Testis (tissue), 2 donors: ENCODE measurements around the gene LAG3.

Experiments used
- POLR2A ChIP-seq: fragments of 450-650 bp; IDR thresholded peaks from one replicate; pipeline ENCODE4 v1.6.1; 2017; ENCODE audit warnings: antibody characterized with exemption, mild to moderate bottlenecking, moderate library complexity
- TF ChIP-seq, protein P1 (sequence below), 3 experiments: fragments of 450-650 bp in 2 of 3; fragments of 200-600 bp in 1 of 3; sonication (generic) in 1 of 3; IDR thresholded peaks; one replicate each; pipeline ENCODE4 v1.5.1; 2016 to 2019; ENCODE audit warnings: antibody characterized with exemption in 3 of 3, mild to moderate bottlenecking in 2 of 3, moderate library complexity in 1 of 3

DNA sequence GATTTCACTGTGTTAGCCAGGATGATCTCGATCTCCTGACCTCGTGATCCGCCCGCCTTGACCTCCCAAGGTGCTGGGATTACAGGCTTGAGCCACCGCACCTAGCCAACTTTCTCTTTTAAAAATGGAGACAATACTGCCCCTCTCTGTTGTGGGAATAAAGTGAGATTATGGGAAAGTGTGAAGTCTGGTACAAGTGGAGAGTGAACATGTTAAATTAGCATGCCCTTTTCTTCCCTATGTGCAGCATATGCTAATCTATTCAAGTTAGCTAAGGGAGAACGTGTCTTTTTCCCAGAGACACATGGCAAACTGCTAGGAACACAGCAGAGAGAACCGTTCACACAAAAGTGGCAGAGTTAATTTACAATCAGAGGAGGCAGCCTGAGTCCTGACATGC lies 47.0 kb upstream of the LAG3 start:
- no peak for TF ChIP-seq POLR2A
- TF ChIP-seq, protein P1, sequence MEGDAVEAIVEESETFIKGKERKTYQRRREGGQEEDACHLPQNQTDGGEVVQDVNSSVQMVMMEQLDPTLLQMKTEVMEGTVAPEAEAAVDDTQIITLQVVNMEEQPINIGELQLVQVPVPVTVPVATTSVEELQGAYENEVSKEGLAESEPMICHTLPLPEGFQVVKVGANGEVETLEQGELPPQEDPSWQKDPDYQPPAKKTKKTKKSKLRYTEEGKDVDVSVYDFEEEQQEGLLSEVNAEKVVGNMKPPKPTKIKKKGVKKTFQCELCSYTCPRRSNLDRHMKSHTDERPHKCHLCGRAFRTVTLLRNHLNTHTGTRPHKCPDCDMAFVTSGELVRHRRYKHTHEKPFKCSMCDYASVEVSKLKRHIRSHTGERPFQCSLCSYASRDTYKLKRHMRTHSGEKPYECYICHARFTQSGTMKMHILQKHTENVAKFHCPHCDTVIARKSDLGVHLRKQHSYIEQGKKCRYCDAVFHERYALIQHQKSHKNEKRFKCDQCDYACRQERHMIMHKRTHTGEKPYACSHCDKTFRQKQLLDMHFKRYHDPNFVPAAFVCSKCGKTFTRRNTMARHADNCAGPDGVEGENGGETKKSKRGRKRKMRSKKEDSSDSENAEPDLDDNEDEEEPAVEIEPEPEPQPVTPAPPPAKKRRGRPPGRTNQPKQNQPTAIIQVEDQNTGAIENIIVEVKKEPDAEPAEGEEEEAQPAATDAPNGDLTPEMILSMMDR (IDR thresholded peaks at IDR 0.05) = no peak
